Measurements from ENCODE around the gene SRSF6.

GRCh38 chr20:43462660-43463526 lies 5.2 kb downstream of the SRSF6 start:
- no peak for TF ChIP-seq ZBTB33 (IDR thresholded peaks at IDR 0.05; ENCODE audit: extremely low read depth, insufficient replicate concordance, low read length)
- no peak for TF ChIP-seq SP1 (IDR thresholded peaks at IDR 0.05; ENCODE audit: low read depth)
- TF ChIP-seq SIN3A (IDR thresholded peaks at IDR 0.05; ENCODE audit: low read depth), result no peak
- TF ChIP-seq RAD21 (IDR thresholded peaks at IDR 0.05; ENCODE audit: low read depth), result no peak
- TF ChIP-seq POLR2AphosphoS5 (IDR thresholded peaks at IDR 0.05; ENCODE audit: low read depth, low read length), result no peak
- TF ChIP-seq ATF3 (IDR thresholded peaks at IDR 0.05), result no peak
- TF ChIP-seq CBX3 (IDR thresholded peaks at IDR 0.05; ENCODE audit: low read depth), result no peak
- no peak for TF ChIP-seq CEBPB (IDR thresholded peaks at IDR 0.05; ENCODE audit: low read depth)
- no peak for TF ChIP-seq CTCF (IDR thresholded peaks at IDR 0.05 in 2 of 3, conservative IDR thresholded peaks at IDR 0.05 in 1 of 3; ENCODE audit: borderline replicate concordance in 1 of 3, insufficient read depth in 1 of 3, low read depth in 2 of 3, low read length in 2 of 3)
- TF ChIP-seq YY1 (IDR thresholded peaks at IDR 0.05; ENCODE audit: extremely low read depth, insufficient replicate concordance, low read depth, low read length), result no peak
- TF ChIP-seq TCF7L2 (IDR thresholded peaks at IDR 0.05; ENCODE audit: borderline replicate concordance, extremely low read depth, insufficient read depth, insufficient read length), result no peak
- TF ChIP-seq POLR2A (IDR thresholded peaks at IDR 0.05; ENCODE audit: borderline replicate concordance, extremely low read depth, insufficient read depth, insufficient read length), result no peak

Data from HCT116 (cell line).